Measurements from ENCODE around the gene TENM4. TPM values are rescaled to one million over a fixed set of nuclear protein-coding genes. Genes with fewer than 3 reads are reported as not detected.

Gene TENM4
- total RNA-seq, 2 donors from 2014 or later = 68.2 to 130 TPM

DNA sequence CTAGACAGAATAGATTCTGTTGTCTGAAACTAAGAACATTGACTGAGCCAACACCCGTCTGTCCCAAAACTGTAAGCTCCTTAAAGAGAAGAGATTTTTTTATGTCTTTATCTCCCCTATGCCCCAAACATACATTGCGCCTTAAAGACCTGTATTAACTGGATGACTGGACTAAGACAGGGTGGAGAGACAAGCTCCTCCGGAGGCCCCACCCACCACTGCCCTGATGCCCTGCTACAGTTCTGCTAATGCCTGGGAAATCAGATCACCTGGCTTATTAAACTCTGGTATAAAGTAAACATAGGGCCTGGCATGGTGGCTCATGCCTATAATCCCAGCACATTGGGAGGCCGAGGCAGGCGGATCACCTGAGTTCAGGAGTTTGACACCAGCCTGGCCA, 203.7 kb downstream of the TENM4 start:
- no peaks in the 10 kb centered on the region for H3K9me3 Mint-ChIP-seq

DNA sequence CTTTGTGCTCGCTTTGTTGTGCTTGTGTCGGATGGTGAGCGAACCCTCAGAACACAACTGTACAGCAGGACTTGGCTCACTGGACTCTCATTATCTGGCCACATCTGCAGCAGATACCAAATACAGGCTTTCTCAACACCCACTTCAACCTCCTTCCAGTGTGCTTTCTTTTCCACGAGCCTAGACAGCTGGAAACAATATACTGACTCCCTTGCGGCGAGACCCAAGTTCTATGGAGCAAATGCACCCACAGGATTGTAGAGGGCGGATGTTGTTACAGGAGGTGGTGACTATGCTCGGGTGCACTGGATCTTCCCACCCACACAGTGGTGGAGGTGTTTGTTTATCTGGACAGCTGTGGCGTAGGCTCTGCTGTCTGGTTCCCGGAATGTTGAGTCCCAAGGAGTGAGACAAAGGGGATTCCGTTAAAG, 204.3 kb downstream of the TENM4 start:
- H3K9ac ChIP-seq (ENCODE audit: extremely low read depth, low read length, poor library complexity, severe bottlenecking) = no peak overlapping the region
- peaks cover 17% of the 10 kb centered on the region for H3K4me1 Mint-ChIP-seq
- DNase-seq = no peak

More for the DNA sequence above, 203.7 kb downstream of the TENM4 start:
- peaks cover 17% of the 10 kb centered on the region for H3K4me1 Mint-ChIP-seq
- no peak for DNase-seq
- Histone ChIP-seq H3K4me1 (ENCODE audit: control insufficient read depth, insufficient read depth, low read length) (no peaks in the 10 kb centered on the region), H3K9me3 (ENCODE audit: control insufficient read depth, low read length) (no peaks in the 10 kb centered on the region), H3K4me3 (ENCODE audit: low read length) (no peak overlapping the region), H3K27ac (ENCODE audit: low read depth, low read length) (no peak overlapping the region), H3K9ac (ENCODE audit: extremely low read depth, low read length, poor library complexity, severe bottlenecking) (no peak overlapping the region), H3K27me3 (ENCODE audit: control insufficient read depth, insufficient read depth, low read length, poor library complexity, severe bottlenecking) (no peaks in the 10 kb centered on the region), H3K36me3 (ENCODE audit: control insufficient read depth, insufficient read depth, low read length) (no peaks in the 10 kb centered on the region)
- no peaks in the 10 kb centered on the region for H3K27me3 Mint-ChIP-seq (ENCODE audit: insufficient read depth)
- no peaks in the 10 kb centered on the region for H3K36me3 Mint-ChIP-seq (ENCODE audit: low read depth)
- no peak for TF ChIP-seq CTCF (conservative IDR thresholded peaks at IDR 0.05)
- peak overlapping the region; percentile 26 for H3K27ac Mint-ChIP-seq
- 92% methylated on average over 3 to 5 of the region's 5 CpGs for WGBS, 2 experiments (ENCODE audit: insufficient coverage in 1 of 2, insufficient read length in 1 of 2)
- H3K4me3 Mint-ChIP-seq = no peak overlapping the region

GRCh38 chr11:79235696-79236095, 205.1 kb downstream of the TENM4 start:
- peak overlapping the region; percentile 2 for H3K27ac Mint-ChIP-seq
- no peak overlapping the region for H3K9ac ChIP-seq (ENCODE audit: extremely low read depth, low read length, poor library complexity, severe bottlenecking)

More for the DNA sequence above, 204.3 kb downstream of the TENM4 start:
- Histone ChIP-seq H3K27ac (ENCODE audit: low read depth, low read length) (no peak overlapping the region), H3K4me3 (ENCODE audit: low read length) (no peak overlapping the region), H3K27me3 (ENCODE audit: control insufficient read depth, insufficient read depth, low read length, poor library complexity, severe bottlenecking) (no peaks in the 10 kb centered on the region), H3K9me3 (ENCODE audit: control insufficient read depth, low read length) (no peaks in the 10 kb centered on the region), H3K4me1 (ENCODE audit: control insufficient read depth, insufficient read depth, low read length) (no peaks in the 10 kb centered on the region), H3K36me3 (ENCODE audit: control insufficient read depth, insufficient read depth, low read length) (no peaks in the 10 kb centered on the region)
- no peak for TF ChIP-seq CTCF (conservative IDR thresholded peaks at IDR 0.05)
- H3K27ac Mint-ChIP-seq = peak overlapping the region; percentile 3
- no peaks in the 10 kb centered on the region for H3K9me3 Mint-ChIP-seq
- WGBS, 2 experiments (ENCODE audit: insufficient coverage in 1 of 2, insufficient read length in 1 of 2) = 92 to 93% methylated on average over 5 to 11 of the region's 11 CpGs
- H3K27me3 Mint-ChIP-seq (ENCODE audit: insufficient read depth) = no peaks in the 10 kb centered on the region
- H3K4me3 Mint-ChIP-seq = no peak overlapping the region
- H3K36me3 Mint-ChIP-seq (ENCODE audit: low read depth) = no peaks in the 10 kb centered on the region

More at GRCh38 chr11:79235696-79236095, 205.1 kb downstream of the TENM4 start:
- H3K9me3 ChIP-seq (ENCODE audit: control insufficient read depth, low read length) = no peaks in the 10 kb centered on the region
- no peak for TF ChIP-seq CTCF (conservative IDR thresholded peaks at IDR 0.05)
- no peak overlapping the region for H3K4me3 ChIP-seq (ENCODE audit: low read length)
- H3K27me3 ChIP-seq (ENCODE audit: control insufficient read depth, insufficient read depth, low read length, poor library complexity, severe bottlenecking) = no peaks in the 10 kb centered on the region
- Mint-ChIP-seq H3K9me3 (no peaks in the 10 kb centered on the region), H3K36me3 (ENCODE audit: low read depth) (no peaks in the 10 kb centered on the region), H3K27me3 (ENCODE audit: insufficient read depth) (no peaks in the 10 kb centered on the region), H3K4me3 (no peak overlapping the region), H3K4me1 (peaks cover 17% of the 10 kb centered on the region)
- no peak for DNase-seq
- H3K27ac ChIP-seq (ENCODE audit: low read depth, low read length) = no peak overlapping the region
- no peaks in the 10 kb centered on the region for H3K4me1 ChIP-seq (ENCODE audit: control insufficient read depth, insufficient read depth, low read length)
- WGBS, 2 experiments (ENCODE audit: insufficient coverage in 1 of 2, insufficient read length in 1 of 2) = 92 to 93% methylated on average over 5 to 6 of the region's 6 CpGs
- H3K36me3 ChIP-seq (ENCODE audit: control insufficient read depth, insufficient read depth, low read length) = no peaks in the 10 kb centered on the region

Data from endodermal cell (in vitro differentiated cells).